GM18861 (cell line): ENCODE data around the gene BACH2.

Experiments
- ATAC-seq: cut with Tn5 transposase; IDR thresholded peaks from one replicate; pipeline ENCODE4 v1.9.1; 2021; ENCODE audit not compliant: unreplicated experiment

Gene BACH2

DNA sequence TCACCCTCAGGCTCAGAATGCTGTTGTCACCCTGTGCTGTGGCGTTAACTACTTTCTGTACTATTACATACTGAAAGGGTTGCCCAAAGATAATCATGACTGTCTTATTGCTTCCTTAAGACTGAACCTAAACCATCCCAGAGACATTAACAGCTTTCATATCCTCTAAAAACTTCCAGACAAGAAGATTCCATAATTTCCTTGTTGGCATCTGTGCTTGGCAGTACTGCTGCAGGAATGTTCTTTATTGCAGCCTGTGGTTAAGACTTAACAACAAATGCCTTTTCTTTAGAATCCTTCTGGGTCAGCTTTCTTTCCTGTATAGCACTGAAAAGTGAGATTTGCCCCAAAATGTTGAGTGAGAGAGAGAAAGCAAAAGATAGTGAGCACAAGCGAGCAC lies 292.7 kb downstream of the BACH2 start:
- ATAC-seq: no peak

DNA sequence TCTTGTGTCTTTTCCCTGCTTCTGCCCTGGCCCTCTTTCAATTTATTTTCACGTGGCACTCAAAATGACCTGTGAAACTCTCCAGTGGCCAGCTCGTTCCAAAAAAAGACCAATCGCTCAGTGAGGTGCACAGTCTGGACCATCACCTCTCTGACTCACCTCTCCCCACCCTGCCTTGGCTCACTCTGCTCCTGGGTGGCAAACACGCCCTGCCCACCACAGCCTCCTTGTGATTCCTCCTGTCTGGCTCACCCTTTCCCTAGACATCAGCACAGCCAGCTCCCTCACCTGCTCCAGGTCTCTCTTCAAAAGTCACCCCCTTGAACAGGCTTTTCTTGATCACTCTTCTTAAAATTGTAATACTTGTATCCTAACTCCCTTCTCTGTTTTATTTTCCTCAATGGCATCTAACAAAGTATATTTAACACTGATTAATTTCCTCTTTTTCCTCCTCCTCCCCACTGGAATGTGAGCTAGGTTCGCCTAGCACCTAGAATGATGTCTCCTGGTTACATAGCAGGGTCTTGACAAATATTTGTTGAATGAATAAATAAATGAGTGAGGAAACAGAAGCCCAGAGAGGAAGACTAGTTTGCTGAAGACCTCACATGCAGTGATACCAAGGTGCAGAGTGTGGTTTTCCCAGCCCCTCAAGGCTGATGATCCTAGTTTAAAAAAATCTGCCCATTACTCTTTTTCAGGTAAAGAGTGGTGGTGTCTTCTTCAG lies 293.4 kb downstream of the BACH2 start:
- ATAC-seq: no peak

- no peak for ATAC-seq
Observed at GRCh38 chr6:90000864-90001731, 295.5 kb downstream of the BACH2 start.

DNA sequence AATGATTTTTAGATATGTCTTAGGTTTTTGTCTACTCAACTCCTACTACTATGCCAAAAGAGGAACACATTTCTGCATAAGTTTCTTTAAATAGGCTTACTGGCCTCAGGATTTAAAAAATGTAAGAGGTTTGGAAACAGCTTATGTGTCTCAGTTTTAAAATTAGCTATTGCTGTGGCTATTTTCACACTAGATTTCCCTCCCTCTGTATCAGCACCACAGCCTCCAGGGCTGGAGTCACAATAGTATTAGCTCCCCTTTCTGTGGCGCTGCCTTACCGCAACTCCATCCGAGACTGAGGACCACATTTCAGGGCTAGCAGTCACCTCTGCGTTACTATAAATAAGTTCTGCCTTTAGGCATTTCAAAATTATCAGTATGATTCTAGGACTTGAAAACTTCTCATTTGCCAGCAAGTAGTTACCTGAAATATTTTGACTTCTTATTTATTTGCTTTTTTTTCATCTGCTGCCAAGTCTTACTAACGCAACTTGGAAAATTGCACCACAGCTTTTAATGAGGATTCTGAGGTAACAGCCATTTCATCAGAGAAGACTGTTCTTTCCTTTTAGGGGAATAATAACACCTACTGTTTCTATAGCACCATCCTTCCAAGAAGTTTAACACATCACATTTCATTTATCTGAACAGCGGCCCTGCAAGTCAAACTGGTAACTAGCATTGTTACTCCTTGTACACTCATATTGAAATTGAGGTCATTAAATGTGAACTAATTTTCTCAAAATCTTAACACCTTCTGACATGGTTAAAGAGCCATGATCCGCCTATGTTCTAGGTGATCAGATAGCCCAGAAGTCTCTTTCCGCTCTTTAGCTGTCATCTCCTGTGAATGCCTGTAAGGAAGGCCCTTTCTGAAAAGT lies 296.5 kb downstream of the BACH2 start:
- no peak for ATAC-seq

GRCh38 chr6:89999154-89999553 lies 297.5 kb downstream of the BACH2 start:
- ATAC-seq: no peak

GRCh38 chr6:89997456-89998445 lies 298.9 kb downstream of the BACH2 start:
- no peak for ATAC-seq

- no peak for ATAC-seq
Observed at GRCh38 chr6:89993411-89993810, 303.2 kb downstream of the BACH2 start.

DNA sequence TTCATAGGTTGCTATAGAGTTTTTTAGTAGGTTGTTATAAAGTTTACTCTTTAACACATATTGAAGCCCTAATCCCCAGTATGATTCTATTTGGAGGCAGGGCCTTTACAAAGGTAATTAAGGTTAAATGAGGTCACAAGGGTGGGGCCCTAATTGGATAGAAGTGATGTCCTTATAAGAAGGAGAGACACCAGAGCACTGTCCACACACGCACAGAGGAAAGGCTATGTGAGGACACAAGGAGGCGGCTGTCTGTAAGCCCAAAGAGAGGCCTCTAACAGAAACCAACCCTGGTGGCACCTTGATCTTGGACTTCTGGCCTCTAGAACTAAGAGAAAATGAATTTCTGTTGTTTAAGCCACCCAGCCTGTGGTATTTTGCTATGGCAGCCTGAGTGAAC lies 303.8 kb downstream of the BACH2 start:
- ATAC-seq: no peak

DNA sequence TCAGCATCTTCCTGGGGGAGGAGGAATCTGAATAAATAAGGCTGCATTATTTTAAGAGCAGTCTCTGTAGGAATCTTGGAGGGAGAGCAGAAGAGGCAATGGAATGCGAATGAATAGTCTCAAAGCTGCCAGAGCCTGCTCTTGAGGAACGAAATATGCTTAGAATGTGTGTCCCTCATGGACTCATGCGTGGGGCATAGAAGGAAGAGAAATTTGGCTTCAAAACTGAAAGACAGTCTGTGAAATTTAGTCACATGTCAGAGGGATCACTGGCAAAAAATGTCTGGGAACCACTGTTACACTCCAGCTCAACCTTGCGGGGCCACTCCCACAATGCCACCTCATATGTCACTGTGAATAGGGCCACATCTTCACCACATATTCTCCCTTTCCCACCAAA lies 306.9 kb downstream of the BACH2 start:
- ATAC-seq: no peak

GRCh38 chr6:89987830-89988229 lies 308.8 kb downstream of the BACH2 start:
- ATAC-seq: no peak

DNA sequence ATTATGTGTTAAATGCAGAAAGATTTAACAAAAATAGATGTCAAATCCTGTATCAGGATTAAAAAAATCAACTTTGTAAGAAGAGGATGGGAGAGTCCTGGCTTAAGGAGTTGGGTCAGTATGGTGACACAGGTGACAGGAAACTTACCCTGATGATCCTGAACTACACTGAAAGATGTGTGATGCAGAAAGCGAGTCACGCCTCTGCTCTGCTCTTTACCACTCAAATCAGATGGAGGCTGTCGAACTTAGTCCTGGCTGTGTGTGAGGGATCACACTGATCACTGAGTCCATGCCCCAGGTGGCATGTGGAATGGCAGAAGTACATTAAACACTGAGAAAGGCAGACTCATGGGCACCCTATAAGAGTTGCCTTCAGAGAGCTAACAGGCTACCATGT lies 309.5 kb downstream of the BACH2 start:
- no peak for ATAC-seq

DNA sequence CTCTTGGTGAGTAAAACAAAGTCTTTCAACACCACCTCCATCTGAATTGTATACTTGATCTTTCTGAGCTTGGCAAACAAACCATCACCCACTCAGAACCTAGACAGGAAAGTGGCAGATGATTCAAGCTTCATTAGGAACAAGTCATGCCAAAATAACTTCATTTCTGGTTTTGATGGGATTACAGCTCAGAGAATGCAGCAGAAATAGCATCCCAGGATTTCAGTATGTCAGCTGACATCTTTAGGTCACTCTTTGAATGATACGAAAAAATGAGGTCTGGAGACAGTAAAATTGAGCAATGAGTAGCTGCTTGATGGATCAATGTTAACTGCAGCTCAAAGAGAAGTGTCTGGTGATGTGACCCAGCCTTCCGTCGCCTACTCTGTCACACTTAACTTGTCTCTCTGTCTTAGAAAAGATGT lies 310.0 kb downstream of the BACH2 start:
- ATAC-seq: no peak

DNA sequence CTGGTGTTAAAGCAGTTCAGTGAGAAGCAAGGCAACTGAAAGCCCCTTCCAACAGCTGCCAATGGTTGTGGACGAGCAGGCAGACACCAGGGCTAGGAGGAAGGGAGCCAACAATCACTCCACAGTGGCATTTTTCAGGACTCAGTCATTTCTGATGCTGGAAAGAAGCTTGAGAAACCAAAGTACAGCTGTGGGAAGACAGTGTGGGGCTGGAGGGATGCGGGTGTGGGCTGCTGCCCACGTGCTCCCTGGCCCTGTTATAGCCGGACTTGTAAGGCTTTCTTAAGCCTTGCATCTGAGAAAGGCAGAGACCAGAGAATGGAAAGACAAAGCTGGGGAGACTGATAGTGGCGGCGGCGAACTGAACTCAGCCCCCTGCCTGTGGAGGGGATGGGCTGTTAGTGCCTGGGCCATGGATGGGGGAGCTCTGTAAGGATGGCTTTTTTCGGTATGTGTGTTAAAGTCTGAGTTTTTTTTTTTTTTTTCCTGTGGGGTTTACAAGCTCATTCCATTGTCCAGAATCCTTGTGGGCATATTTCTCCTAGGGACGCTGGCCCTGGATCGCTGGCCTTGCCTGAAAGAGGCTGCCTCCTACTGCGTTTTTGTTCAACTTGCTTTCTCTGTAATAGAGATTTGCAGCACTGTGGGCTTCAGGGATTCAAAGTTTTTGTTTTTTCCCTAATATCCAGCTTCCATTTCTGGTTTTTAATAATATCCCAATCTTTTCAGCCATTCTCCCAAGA lies 310.7 kb downstream of the BACH2 start:
- ATAC-seq: no peak

DNA sequence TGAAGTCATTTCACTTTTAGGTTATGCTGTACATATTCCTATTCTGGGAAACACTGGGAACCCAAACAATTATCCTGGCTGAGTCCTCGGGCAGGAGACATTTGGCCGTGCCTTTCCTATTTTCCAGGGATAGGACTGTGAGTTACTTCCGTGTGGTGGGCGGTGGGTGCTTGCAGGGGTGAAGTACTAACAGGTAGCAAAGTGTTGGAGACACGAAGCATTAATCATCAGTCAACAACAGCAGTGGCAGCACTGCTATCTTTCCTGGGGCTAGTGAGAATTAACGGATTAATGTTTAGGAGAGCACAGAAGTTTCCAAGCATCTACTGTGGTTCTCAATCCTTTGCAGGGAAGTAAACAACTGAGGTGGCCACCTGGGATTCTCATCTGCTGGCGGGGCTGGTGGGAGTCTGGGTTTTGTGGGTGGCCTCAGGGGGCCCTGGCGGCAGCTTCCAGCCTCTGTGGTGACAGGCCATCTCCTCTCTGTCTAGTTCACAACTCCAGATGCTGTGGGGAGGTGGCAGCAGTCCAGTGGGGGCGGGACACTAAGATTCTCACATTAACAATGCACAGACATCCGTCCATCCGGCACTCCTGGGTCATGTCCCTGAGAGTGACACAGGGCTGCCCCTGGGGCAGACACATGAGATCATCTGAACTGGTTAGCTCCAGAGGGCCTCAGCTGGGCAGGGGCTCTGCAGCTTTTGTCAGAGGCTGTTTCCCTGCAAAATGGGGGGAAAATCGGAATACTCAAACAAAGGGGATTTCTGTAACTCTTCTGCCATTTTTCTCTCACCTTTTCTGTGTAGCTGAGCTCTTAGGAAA lies 311.5 kb downstream of the BACH2 start:
- no peak for ATAC-seq

GRCh38 chr6:89980353-89980752 lies 316.3 kb downstream of the BACH2 start:
- ATAC-seq: no peak

GRCh38 chr6:89979481-89980119 lies 317.0 kb downstream of the BACH2 start:
- no peak for ATAC-seq

- ATAC-seq: no peak
Observed at GRCh38 chr6:89978749-89979145, 317.9 kb downstream of the BACH2 start.
